K562 (cell line): ENCODE measurements around the gene ZNF2. TPM values are rescaled to one million over a fixed set of nuclear protein-coding genes. Genes with fewer than 3 reads are reported as not detected.

ENCODE experiments used
- ARID1B ChIP-seq: fragments of 450-650 bp; IDR thresholded peaks from 2 replicates; pipeline ENCODE4 v1.6.1; 2016; ENCODE audit warnings: antibody characterized with exemption, mild to moderate bottlenecking, inconsistent platforms
- CAMTA2 ChIP-seq: fragments of 250-450 bp; sonication (Bioruptor Pico); conservative IDR thresholded peaks from 2 replicates; pipeline ENCODE4 v1.5.1; 2022
- DEAF1 ChIP-seq: fragments of 450-650 bp; formaldehyde crosslinking; IDR thresholded peaks from 2 replicates; pipeline ENCODE4 v1.4.0; 2020; ENCODE audit warnings: mild to moderate bottlenecking, moderate library complexity
- FIP1L1 ChIP-seq: fragments of 200-400 bp; formaldehyde crosslinking; IDR thresholded peaks from 2 replicates; pipeline ENCODE4 v1.6.1; 2018; ENCODE audit warnings: mild to moderate bottlenecking, low read depth, low read length; ENCODE audit not compliant: poor library complexity, severe bottlenecking
- GTF3C2 ChIP-seq: IDR thresholded peaks from 3 replicates; pipeline ENCODE4 v1.6.1; 2011; ENCODE audit warnings: borderline replicate concordance, mild to moderate bottlenecking, moderate library complexity; ENCODE audit not compliant: insufficient read length; ENCODE audit errors: extremely low read depth
- JUN ChIP-seq, 2 experiments: sonication (generic) in 1 of 2; formaldehyde crosslinking in 1 of 2; IDR thresholded peaks; 2 replicates each; pipeline versions ENCODE4 v1.6.1 to v1.8.0; 2012 to 2022; ENCODE audit warnings: borderline replicate concordance in 2 of 2, mild to moderate bottlenecking in 2 of 2, improper control_type of control experiment in 1 of 2, low read depth in 1 of 2, low read length in 1 of 2, missing genetic modification reagents in 1 of 2
- JUND ChIP-seq, 2 experiments: IDR thresholded peaks; 2 replicates in 1 of 2; 3 replicates in 1 of 2; pipeline ENCODE4 v1.6.1; 2011; ENCODE audit warnings: borderline replicate concordance in 2 of 2, low read depth in 2 of 2, low read length in 2 of 2, improper control_type of control experiment in 1 of 2, missing biosample characterization in 1 of 2, missing genetic modification characterization in 1 of 2, missing genetic modification reagents in 1 of 2
- MTA3 ChIP-seq: fragments of 450-650 bp; formaldehyde crosslinking; IDR thresholded peaks from 2 replicates; pipeline ENCODE4 v1.6.1; 2017; ENCODE audit warnings: mild to moderate bottlenecking, borderline replicate concordance
- NFIX ChIP-seq: fragments of 250-450 bp; sonication (Bioruptor Pico); IDR thresholded peaks from 2 replicates; pipeline ENCODE4 v1.4.0; 2020; ENCODE audit warnings: low read depth, mild to moderate bottlenecking, moderate library complexity
- PHB2 ChIP-seq: fragments of 450-650 bp; IDR thresholded peaks from 2 replicates; pipeline ENCODE4 v1.6.1; 2017; ENCODE audit warnings: low read depth
- REST ChIP-seq, 2 experiments: fragments of 450-650 bp; formaldehyde crosslinking in 1 of 2; IDR thresholded peaks; 2 replicates each; pipeline versions ENCODE4 v1.4.0 to v1.6.1; 2014 to 2020; ENCODE audit warnings: mild to moderate bottlenecking in 2 of 2, borderline replicate concordance in 1 of 2, low read depth in 1 of 2
- SAFB ChIP-seq: fragments of 200-400 bp; formaldehyde crosslinking; IDR thresholded peaks from 2 replicates; pipeline ENCODE4 v1.6.1; 2017; ENCODE audit warnings: low read depth, low read length, borderline replicate concordance
- SMC3 ChIP-seq: conservative IDR thresholded peaks from 2 replicates; pipeline ENCODE4 v1.6.1; 2011; ENCODE audit warnings: low read depth, low read length, improper control_type of control experiment; ENCODE audit not compliant: insufficient read depth
- ZNF668 ChIP-seq: fragments of 250-450 bp; sonication (Bioruptor Pico); IDR thresholded peaks from 2 replicates; pipeline ENCODE4 v1.8.0; 2022; ENCODE audit warnings: mild to moderate bottlenecking, inconsistent platforms
- polyA plus RNA-seq, 8 experiments: library from polyadenylated mRNA; depleted of rRNA in 4 of 8; stranded (reverse) in 5 of 8; unstranded in 3 of 8; fragments of >200 nt; fragmentation: Nextera tagmentation in 2 of 8; fragmentation: Illumina TruSeq in 1 of 8; extraction: Ambion mirVana in 2 of 8; extraction: Trizol in 1 of 8; gene quantifications; 2 replicates each; pipeline versions ENCODE4 v1.2.1 to v1.2.3, GENCODE V29; 2011 to 2014; ENCODE audit warnings: inconsistent platforms in 1 of 8, missing spikeins in 1 of 8
- total RNA-seq, 7 experiments: library from RNA; depleted of rRNA in 6 of 7; stranded (reverse); fragments of >200 nt in 6 of 7; fragmentation: Illumina TruSeq in 2 of 7; extraction: Trizol in 2 of 7; gene quantifications; 2 replicates each; pipeline versions ENCODE4 v1.2.1 to v1.2.3, GENCODE V29; 2011 to 2021; ENCODE audit warnings: low replicate concordance in 1 of 7

ZNF2 gene
- total and polyA plus RNA-seq, 9 of the 15 experiments (the other 6 are each of a cell fraction or from before 2014, with no cell fraction given), result 1.6 to 4.5 (median 3.4) TPM

- TF ChIP-seq REST (IDR thresholded peaks at IDR 0.05; ENCODE audit: borderline replicate concordance) (peak; percentile 51; the same call in 1 of the 2 replicates), REST (CRISPR knock-in tag; IDR thresholded peaks at IDR 0.05; ENCODE audit: low read depth) (no peak), JUN (IDR thresholded peaks at IDR 0.05; ENCODE audit: borderline replicate concordance, low read depth, low read length) (peak; percentile 47; the same call in 1 of the 2 replicates), JUN (CRISPR knock-in tag; IDR thresholded peaks at IDR 0.05; ENCODE audit: borderline replicate concordance) (no peak), JUND (IDR thresholded peaks at IDR 0.05; ENCODE audit: borderline replicate concordance, low read depth, low read length) (peak; percentile 53; the same call in 1 of the 2 replicates), JUND (tag; IDR thresholded peaks at IDR 0.05; ENCODE audit: borderline replicate concordance, low read depth, low read length) (peak; percentile 36; the same call in 2 of the 3 replicates), SMC3 (peak; percentile 65), DEAF1 (CRISPR knock-in tag) (0 out of 2 replicates have a peak, but pooled peaks have one; percentile 37), SAFB (no peak), PHB2 (no peak), FIP1L1 (no peak), NFIX (no peak), ZNF668 (CRISPR knock-in tag) (no peak), MTA3 (no peak), GTF3C2 (no peak), CAMTA2 (CRISPR knock-in tag) (no peak), ARID1B (0 out of 2 replicates have a peak, but pooled peaks have one; percentile 11)
These were observed 66.1 kb downstream of the ZNF2 start (continued) for GRCh38 chr2:95231723-95232122.
